ENCODE data around the gene P2RY2.

The P2RY2 gene

DNA sequence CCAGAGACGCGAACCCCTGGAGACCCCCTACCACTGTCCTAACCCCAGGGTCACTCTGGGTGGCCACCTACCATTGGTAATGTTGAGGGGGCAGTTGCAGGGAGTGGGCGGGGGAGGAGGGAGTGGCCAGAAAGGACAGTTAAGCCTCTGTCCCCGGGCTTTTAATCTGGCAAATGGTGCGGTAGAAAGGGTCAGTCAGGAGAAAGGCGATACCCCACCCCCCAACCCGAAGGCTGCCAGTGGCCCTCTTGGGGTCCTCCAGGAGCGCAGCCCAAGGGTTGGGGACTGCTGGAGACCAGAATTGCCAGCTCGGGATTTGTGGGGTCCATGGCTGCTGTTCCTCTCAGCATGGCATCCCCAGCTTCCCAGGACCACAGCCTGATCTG, 742 bp downstream of the P2RY2 start:
- H4K20me1 ChIP-seq = no peaks in the 10 kb centered on the region; a peak in 4 of 22 replicates
- H3K4me2 ChIP-seq = peak overlapping the region in 10 of 11 experiments; percentile 62 to 94 (median 74); a peak in 16 of 22 replicates
- no peak for TF ChIP-seq Cebpa-rat (IDR thresholded peaks at IDR 0.05)
- peak overlapping the region in 1 of 11 experiments; percentile 37; a peak in 1 of 22 replicates for H3K9ac ChIP-seq
- peaks cover 0 to 10% (median 0%) of the 10 kb centered on the region in 11 experiments; a peak in 2 of 22 replicates for H3K9me3 ChIP-seq (replicated peaks in 1 of 11)
- peaks cover 38 to 50% (median 49%) of the 10 kb centered on the region in 11 experiments for H3K27me3 ChIP-seq
- no peak overlapping the region for H3K27ac ChIP-seq
- H3K4me1 ChIP-seq = peaks cover 11 to 28% (median 21%) of the 10 kb centered on the region in 10 experiments
- no peaks in the 10 kb centered on the region for H3K36me3 ChIP-seq
- peak overlapping the region in 4 of 10 experiments; percentile 42 to 61 (median 50); a peak in 7 of 20 replicates for H3K4me3 ChIP-seq

DNA sequence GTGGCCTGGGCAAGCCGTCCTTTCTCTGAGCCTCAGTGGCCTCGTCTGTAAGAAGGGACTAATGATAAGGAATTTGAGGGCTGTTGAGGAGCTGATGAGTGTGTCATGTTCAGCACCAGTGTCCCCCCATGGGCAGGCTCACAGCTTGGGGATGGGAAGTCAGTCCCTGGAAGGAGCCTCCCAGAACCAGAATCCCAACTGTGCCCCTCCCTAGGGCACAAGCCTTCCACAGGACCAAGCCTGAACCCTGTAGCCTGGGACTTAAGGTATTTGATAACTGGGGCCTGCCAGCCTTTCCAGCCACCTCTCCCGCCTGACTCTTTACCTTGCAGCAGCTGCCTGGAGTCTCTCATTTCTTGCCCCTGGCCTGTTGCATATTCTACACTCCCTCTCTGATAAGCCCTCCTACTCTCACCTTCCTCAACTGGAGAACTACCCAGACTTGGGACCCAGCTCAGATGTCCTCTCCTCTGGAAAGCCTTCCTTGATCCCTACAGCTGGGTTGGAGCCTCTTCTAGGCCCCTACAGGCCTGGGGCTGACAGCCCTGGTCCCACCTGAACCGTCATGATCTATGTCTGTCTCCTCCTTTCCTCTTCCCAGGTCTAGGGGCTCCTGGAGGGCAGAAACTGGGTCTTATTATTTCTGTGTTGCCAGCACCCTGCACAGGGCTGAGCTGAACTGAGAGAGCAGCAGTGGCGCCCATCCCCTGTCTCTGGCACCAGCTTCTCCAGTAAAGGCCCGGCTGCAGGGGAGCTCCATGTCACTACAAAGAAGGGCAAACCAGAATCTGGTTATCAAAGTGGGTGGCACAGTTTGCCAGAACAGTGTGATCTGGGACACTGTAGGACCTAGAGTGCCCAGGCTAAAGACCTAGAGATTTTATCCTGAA, 1.6 kb downstream of the P2RY2 start:
- no peak for TF ChIP-seq Cebpa-rat (IDR thresholded peaks at IDR 0.05)
- H3K9ac ChIP-seq = no peak overlapping the region
- H3K9me3 ChIP-seq (replicated peaks in 1 of 11) = peaks cover 0 to 10% (median 0%) of the 10 kb centered on the region in 11 experiments; a peak in 2 of 22 replicates
- no peak overlapping the region for H3K4me3 ChIP-seq
- H3K27me3 ChIP-seq = peaks cover 38 to 50% (median 49%) of the 10 kb centered on the region in 11 experiments
- H3K36me3 ChIP-seq = no peaks in the 10 kb centered on the region
- peaks cover 7 to 28% (median 16%) of the 10 kb centered on the region in 10 experiments; a peak in 18 of 20 replicates for H3K4me1 ChIP-seq
- no peak overlapping the region for H3K4me2 ChIP-seq
- H3K27ac ChIP-seq = no peak overlapping the region
- H4K20me1 ChIP-seq = no peaks in the 10 kb centered on the region; a peak in 4 of 22 replicates

DNA sequence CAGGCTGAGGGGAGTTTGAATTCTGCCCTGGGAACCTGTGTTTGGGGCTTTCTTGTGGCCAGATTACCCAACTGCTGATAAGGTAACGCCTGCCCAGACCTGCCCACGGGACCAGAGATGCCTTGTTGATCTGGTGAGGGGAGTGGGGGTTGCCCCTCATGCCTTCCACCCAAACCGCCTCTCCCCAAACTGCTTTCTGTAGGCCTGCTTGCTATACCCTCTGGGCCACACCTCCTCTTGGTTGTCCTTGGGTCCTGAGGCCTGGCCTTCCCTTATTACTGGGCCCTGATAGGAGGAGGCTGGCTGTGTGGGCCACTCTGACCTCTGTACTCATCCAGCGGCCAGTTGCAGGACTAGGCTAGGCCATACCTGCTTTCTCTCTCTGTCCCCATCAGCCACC, 3.4 kb downstream of the P2RY2 start:
- Histone ChIP-seq H4K20me1 (no peaks in the 10 kb centered on the region; a peak in 4 of 22 replicates), H3K9ac (no peak overlapping the region), H3K4me1 (peaks cover 4 to 21% (median 12%) of the 10 kb centered on the region in 10 experiments; a peak in 12 of 20 replicates), H3K27me3 (peaks cover 38 to 45% (median 44%) of the 10 kb centered on the region in 11 experiments), H3K27ac (no peak overlapping the region), H3K4me2 (no peak overlapping the region), H3K36me3 (no peaks in the 10 kb centered on the region), H3K4me3 (no peak overlapping the region), H3K9me3 (replicated peaks in 1 of 11) (peaks cover 0 to 10% (median 0%) of the 10 kb centered on the region in 11 experiments; a peak in 2 of 22 replicates)
- no peak for TF ChIP-seq Cebpa-rat (IDR thresholded peaks at IDR 0.05)

DNA sequence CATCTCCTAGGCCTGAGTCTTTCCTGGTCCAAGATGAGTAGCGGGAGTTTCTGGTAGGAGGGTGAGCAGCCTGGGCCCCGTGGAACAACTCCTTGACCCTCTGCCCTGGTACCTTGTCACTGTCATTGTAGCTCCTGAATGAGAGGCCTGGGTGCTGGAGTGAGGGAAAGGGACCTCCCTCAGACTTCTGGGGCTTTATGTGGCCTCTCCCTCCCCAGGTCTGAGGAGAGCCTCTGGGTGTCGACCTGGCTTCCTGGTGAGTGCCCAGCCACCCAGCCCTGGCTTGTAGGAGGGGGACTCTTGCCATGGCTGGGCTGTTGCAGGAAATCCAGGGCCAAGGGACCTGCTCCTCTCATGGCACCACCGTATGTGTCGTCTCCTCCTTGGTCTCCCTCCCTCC, 3.9 kb downstream of the P2RY2 start:
- no peaks in the 10 kb centered on the region for H3K36me3 ChIP-seq
- H3K4me3 ChIP-seq = no peak overlapping the region
- H3K4me2 ChIP-seq = no peak overlapping the region
- no peaks in the 10 kb centered on the region; a peak in 3 of 22 replicates for H4K20me1 ChIP-seq
- H3K27ac ChIP-seq = no peak overlapping the region
- peaks cover 4 to 21% (median 12%) of the 10 kb centered on the region in 10 experiments; a peak in 12 of 20 replicates for H3K4me1 ChIP-seq
- H3K27me3 ChIP-seq = peaks cover 33 to 40% (median 39%) of the 10 kb centered on the region in 11 experiments
- TF ChIP-seq Cebpa-rat (IDR thresholded peaks at IDR 0.05) = no peak
- peaks cover 0 to 10% (median 0%) of the 10 kb centered on the region in 11 experiments; a peak in 2 of 22 replicates for H3K9me3 ChIP-seq (replicated peaks in 1 of 11)
- H3K9ac ChIP-seq = no peak overlapping the region

DNA sequence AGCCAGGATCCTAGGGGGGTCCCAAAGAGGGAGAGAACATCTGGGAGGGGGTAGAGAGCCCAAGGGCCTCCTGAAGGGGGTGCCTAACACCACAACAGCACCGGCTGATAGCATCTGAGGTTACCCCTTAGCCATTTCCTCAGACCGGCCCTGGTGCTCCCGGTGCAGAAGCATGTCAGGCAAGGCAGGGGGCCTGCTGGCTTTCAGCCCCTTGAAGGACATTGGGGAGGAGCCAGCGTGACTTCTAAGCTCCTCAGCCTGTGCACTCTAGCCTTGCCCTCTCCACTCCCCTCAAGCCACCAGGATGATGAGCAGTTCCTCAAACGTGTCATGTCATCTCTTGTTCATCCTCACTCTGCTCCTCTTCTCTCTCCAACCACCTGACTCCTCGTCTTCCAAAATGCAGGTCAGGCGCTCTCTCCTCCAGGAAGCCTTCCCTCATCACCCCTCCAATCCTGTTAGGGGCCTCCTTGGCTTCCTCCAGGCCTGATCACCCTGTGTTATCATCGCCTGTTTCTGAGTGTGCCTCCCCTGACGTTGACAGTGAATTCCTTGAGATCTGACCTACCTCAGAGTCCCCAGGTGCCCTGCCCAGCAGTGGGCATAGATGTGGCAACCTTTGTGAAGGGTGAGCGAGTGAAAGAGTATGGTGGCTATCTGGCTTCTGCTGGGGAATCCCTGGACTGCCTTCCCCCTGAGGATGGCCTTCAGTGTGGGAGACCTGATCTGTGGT, 6.1 kb downstream of the P2RY2 start:
- Histone ChIP-seq H3K9ac (no peak overlapping the region), H4K20me1 (no peaks in the 10 kb centered on the region), H3K36me3 (no peaks in the 10 kb centered on the region), H3K4me1 (peaks cover 0 to 12% (median 6%) of the 10 kb centered on the region in 10 experiments; a peak in 8 of 20 replicates), H3K27me3 (peaks cover 11 to 18% (median 17%) of the 10 kb centered on the region in 11 experiments), H3K4me2 (peak overlapping the region in 5 of 11 experiments; percentile 5 to 51 (median 17); a peak in 7 of 22 replicates), H3K27ac (no peak overlapping the region), H3K9me3 (replicated peaks in 1 of 11) (no peaks in the 10 kb centered on the region), H3K4me3 (no peak overlapping the region)
- no peak for TF ChIP-seq Cebpa-rat (IDR thresholded peaks at IDR 0.05)

DNA sequence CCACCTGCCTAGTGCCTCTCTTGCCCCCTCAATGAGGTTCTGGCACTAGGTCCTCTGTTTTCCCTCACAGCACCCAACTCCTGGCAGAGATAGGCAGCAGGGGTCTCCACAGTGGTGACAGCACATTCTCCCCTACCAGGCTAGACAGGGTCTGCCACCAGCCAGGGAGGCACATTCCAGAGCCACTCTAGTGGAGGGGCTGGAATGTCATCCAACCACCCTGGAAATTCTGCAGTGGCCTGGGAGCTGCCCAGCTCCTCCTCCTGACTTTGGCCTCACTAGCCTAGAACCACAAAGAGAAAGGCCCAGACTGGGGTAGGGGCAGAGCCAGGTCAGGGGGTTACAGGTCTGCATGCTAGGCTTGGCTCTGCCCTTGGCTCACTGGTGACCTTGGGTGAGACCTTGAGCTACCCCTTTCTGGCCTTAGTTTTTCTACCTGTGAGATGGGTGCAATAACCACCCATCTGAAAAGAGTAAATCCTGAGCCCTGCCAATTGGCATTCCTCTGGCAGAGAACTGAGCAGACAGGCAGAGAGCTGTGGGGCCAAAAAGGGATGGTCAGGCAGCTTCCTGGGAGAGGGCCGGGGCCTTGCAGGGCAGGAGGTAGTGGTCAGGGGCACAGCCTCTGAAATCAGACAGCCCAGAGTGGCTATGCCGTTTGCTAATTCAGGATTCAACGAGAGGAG, 7.1 kb downstream of the P2RY2 start:
- no peak overlapping the region for H3K9ac ChIP-seq
- H3K9me3 ChIP-seq (replicated peaks in 1 of 11) = no peaks in the 10 kb centered on the region
- no peak for TF ChIP-seq Cebpa-rat (IDR thresholded peaks at IDR 0.05)
- H3K27me3 ChIP-seq = peaks cover 2 to 8% (median 7%) of the 10 kb centered on the region in 11 experiments; a peak in 20 of 22 replicates
- H4K20me1 ChIP-seq = no peaks in the 10 kb centered on the region
- no peak overlapping the region for H3K27ac ChIP-seq
- H3K4me2 ChIP-seq = peak overlapping the region in 3 of 11 experiments; percentile 5 to 51 (median 17); a peak in 1 of 22 replicates
- H3K36me3 ChIP-seq = no peaks in the 10 kb centered on the region
- peaks cover 0 to 20% (median 12%) of the 10 kb centered on the region in 10 experiments; a peak in 15 of 20 replicates for H3K4me1 ChIP-seq
- H3K4me3 ChIP-seq = no peak overlapping the region

DNA sequence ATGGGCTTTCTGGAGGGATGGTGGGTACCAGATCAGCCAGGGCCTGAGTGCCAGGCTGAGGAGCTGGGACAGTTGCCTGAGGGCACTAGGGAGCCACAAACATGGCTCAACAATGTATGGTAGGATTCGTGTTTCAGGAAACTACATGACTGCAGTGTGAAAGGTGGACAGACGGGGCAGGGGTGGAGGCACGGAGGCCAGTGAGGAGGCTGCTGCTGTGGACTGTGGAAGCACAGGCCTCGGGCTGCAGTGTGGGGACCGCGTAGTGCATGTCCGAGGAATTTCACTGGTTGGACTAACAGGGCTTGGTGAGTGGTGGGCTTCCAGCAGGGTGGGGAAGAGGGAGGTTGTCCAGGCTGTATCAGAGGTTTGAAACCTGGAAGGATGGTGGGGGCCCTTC, 7.8 kb downstream of the P2RY2 start:
- H3K4me3 ChIP-seq = no peak overlapping the region
- H3K9me3 ChIP-seq (replicated peaks in 1 of 11) = no peaks in the 10 kb centered on the region
- H3K36me3 ChIP-seq = no peaks in the 10 kb centered on the region
- H3K27me3 ChIP-seq = peaks cover 0 to 1% (median under 1%) of the 10 kb centered on the region in 11 experiments; a peak in 6 of 22 replicates
- TF ChIP-seq Cebpa-rat (IDR thresholded peaks at IDR 0.05) = no peak
- H3K4me2 ChIP-seq = no peak overlapping the region
- H3K9ac ChIP-seq = no peak overlapping the region
- peaks cover 0 to 22% (median 13%) of the 10 kb centered on the region in 10 experiments; a peak in 15 of 20 replicates for H3K4me1 ChIP-seq
- no peak overlapping the region for H3K27ac ChIP-seq
- no peaks in the 10 kb centered on the region for H4K20me1 ChIP-seq

DNA sequence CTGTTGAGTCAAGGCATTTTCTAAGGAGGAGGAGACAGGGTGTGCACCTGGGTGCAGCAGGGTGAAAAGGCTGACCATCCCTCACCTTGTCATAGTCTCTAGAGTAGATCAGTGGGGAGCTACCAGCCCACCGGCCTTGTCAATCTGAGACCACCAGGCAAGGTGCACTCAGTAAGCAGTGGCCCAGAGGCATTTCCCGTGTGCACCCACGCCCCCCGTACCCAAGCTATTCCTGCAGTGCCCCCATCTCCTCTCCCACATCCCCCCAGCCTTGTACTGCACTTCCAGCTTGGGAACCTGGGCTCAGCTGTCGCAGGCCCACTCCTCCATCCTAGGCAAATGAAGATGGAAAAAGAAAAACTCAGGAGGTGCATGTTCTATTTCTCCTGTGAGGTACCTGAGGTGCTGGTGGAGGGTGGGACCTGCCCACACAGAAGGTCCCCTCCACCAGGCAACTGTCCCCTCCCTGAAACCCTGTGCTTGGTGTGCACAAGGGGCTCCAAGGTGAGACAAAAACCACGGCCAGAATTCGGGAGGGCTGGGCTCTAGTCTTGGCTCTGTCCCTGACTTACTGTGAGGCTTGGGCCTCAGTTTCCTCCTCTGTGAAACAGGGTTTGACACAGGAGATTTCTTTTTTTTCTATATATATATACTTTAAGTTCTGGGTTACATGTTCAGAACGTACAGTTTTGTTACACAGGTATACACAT, 8.4 kb downstream of the P2RY2 start:
- no peaks in the 10 kb centered on the region for H3K9me3 ChIP-seq (replicated peaks in 1 of 11)

More for the DNA sequence above, 8.4 kb downstream of the P2RY2 start:
- H3K4me3 ChIP-seq = no peak overlapping the region
- no peak overlapping the region for H3K9ac ChIP-seq
- H3K27me3 ChIP-seq = no peaks in the 10 kb centered on the region
- no peaks in the 10 kb centered on the region for H4K20me1 ChIP-seq
- no peaks in the 10 kb centered on the region for H3K36me3 ChIP-seq
- peaks cover 0 to 22% (median 13%) of the 10 kb centered on the region in 10 experiments; a peak in 15 of 20 replicates for H3K4me1 ChIP-seq
- H3K4me2 ChIP-seq = no peak overlapping the region
- TF ChIP-seq Cebpa-rat (IDR thresholded peaks at IDR 0.05) = no peak
- no peak overlapping the region for H3K27ac ChIP-seq
